Measurements from ENCODE around the gene MAP4.

DNA sequence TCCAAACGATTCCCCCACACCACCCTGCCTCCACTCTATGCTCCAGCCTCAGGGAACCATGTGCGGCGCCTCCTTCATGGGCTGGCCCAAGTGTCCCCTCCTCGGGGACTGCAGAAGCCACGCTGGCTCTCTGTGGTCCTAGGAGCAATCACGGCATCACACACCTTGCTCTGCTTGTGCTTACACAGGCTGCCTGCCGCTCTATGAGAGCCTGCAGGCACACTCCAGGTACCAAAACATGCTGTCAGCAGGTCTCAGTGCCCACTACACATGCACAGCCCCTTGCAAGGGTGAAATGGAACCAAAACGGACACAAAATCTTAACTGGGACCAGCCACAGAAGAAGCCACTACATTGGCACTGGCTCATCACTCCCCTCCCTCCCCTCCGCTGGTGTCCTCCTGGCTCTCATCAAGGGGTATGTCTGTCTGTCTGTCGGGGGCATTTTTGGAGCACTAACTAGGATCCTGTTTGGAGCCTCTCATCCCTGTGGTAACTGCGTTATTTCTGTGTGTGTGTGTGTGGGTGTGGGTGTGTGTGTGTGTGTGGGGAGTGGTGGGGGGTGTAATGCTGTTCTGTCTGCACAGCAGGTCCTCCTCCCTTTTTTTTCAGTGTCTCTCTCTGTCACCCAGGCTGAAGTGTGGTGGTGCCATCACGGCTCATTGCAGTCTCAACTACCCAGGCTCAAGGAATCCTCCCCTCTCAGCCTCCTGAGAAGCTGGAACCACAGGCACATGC is 152.7 kb downstream of the MAP4 start:
- TF ChIP-seq, protein P1, sequence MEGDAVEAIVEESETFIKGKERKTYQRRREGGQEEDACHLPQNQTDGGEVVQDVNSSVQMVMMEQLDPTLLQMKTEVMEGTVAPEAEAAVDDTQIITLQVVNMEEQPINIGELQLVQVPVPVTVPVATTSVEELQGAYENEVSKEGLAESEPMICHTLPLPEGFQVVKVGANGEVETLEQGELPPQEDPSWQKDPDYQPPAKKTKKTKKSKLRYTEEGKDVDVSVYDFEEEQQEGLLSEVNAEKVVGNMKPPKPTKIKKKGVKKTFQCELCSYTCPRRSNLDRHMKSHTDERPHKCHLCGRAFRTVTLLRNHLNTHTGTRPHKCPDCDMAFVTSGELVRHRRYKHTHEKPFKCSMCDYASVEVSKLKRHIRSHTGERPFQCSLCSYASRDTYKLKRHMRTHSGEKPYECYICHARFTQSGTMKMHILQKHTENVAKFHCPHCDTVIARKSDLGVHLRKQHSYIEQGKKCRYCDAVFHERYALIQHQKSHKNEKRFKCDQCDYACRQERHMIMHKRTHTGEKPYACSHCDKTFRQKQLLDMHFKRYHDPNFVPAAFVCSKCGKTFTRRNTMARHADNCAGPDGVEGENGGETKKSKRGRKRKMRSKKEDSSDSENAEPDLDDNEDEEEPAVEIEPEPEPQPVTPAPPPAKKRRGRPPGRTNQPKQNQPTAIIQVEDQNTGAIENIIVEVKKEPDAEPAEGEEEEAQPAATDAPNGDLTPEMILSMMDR (tag by site-specific recombination; IDR thresholded peaks at IDR 0.05): no peak
- TF ChIP-seq ZFHX2 (tag by site-specific recombination; conservative IDR thresholded peaks at IDR 0.05) (peak; percentile 67), ZNF585B (tag by site-specific recombination; IDR thresholded peaks at IDR 0.05) (no peak), RBAK (tag by site-specific recombination; IDR thresholded peaks at IDR 0.05) (no peak), KLF1 (tag by site-specific recombination; IDR thresholded peaks at IDR 0.05) (no peak), ZNF23 (tag by site-specific recombination; IDR thresholded peaks at IDR 0.05; ENCODE audit: borderline replicate concordance) (no peak), ZNF10 (tag by site-specific recombination; IDR thresholded peaks at IDR 0.05) (no peak), SETDB1 (IDR thresholded peaks at IDR 0.05; ENCODE audit: insufficient read length, low read length) (no peak)
- TF ChIP-seq, protein P2, sequence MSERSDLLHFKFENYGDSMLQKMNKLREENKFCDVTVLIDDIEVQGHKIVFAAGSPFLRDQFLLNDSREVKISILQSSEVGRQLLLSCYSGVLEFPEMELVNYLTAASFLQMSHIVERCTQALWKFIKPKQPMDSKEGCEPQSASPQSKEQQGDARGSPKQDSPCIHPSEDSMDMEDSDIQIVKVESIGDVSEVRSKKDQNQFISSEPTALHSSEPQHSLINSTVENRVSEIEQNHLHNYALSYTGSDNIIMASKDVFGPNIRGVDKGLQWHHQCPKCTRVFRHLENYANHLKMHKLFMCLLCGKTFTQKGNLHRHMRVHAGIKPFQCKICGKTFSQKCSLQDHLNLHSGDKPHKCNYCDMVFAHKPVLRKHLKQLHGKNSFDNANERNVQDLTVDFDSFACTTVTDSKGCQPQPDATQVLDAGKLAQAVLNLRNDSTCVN (tag by site-specific recombination; optimal IDR thresholded peaks at IDR 0.05): no peak
- TF ChIP-seq, protein P3, sequence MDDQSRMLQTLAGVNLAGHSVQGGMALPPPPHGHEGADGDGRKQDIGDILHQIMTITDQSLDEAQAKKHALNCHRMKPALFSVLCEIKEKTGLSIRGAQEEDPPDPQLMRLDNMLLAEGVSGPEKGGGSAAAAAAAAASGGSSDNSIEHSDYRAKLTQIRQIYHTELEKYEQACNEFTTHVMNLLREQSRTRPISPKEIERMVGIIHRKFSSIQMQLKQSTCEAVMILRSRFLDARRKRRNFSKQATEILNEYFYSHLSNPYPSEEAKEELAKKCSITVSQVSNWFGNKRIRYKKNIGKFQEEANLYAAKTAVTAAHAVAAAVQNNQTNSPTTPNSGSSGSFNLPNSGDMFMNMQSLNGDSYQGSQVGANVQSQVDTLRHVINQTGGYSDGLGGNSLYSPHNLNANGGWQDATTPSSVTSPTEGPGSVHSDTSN (CRISPR knock-in tag; IDR thresholded peaks at IDR 0.05): no peak

Data from HEK293 (cell line).